ENCODE measurements around the gene ERICH3. TPM values are rescaled to one million over a fixed set of nuclear protein-coding genes. Genes with fewer than 3 reads are reported as not detected.

ERICH3 gene
- total RNA-seq, 1 donor from 2014 or later = 0.24 TPM

- Mint-ChIP-seq H3K4me1 (ENCODE audit: unreplicated experiment) (peaks cover 7% of the 10 kb centered on the region), H3K4me3 (no peak overlapping the region), H3K27ac (no peak overlapping the region), H3K36me3 (no peaks in the 10 kb centered on the region), H3K27me3 (no peaks in the 10 kb centered on the region), H3K9me3 (no peaks in the 10 kb centered on the region)
- no peak for TF ChIP-seq CTCF (conservative IDR thresholded peaks at IDR 0.05)
- DNase-seq (ENCODE audit: extremely low spot score, unreplicated experiment) = no peak
These were observed 41.0 kb upstream of the ERICH3 start for GRCh38 chr1:74714429-74715235.

GRCh38 chr1:74713849-74714248, 40.3 kb upstream of the ERICH3 start:
- Mint-ChIP-seq H3K27me3 (no peaks in the 10 kb centered on the region), H3K9me3 (no peaks in the 10 kb centered on the region), H3K27ac (no peak overlapping the region), H3K4me1 (ENCODE audit: unreplicated experiment) (peaks cover 7% of the 10 kb centered on the region), H3K36me3 (no peaks in the 10 kb centered on the region), H3K4me3 (no peak overlapping the region)
- TF ChIP-seq CTCF (conservative IDR thresholded peaks at IDR 0.05) = no peak
- DNase-seq (ENCODE audit: extremely low spot score, unreplicated experiment) = no peak

- Mint-ChIP-seq H3K27me3 (no peaks in the 10 kb centered on the region), H3K36me3 (peaks cover under 1% of the 10 kb centered on the region), H3K4me1 (ENCODE audit: unreplicated experiment) (peaks cover 7% of the 10 kb centered on the region), H3K9me3 (no peaks in the 10 kb centered on the region), H3K4me3 (no peak overlapping the region), H3K27ac (no peak overlapping the region)
- no peak for TF ChIP-seq CTCF (conservative IDR thresholded peaks at IDR 0.05)
- DNase-seq (ENCODE audit: extremely low spot score, unreplicated experiment) = no peak
These were observed 39.3 kb upstream of the ERICH3 start for GRCh38 chr1:74712881-74713280.

- DNase-seq (ENCODE audit: extremely low spot score, unreplicated experiment) = no peak
- no peaks in the 10 kb centered on the region for H3K4me1 Mint-ChIP-seq (ENCODE audit: unreplicated experiment)
- H3K9me3 Mint-ChIP-seq = no peaks in the 10 kb centered on the region
These were observed 30.0 kb upstream of the ERICH3 start for GRCh38 chr1:74703386-74704182.

GRCh38 chr1:74699331-74699730, 25.7 kb upstream of the ERICH3 start:
- Mint-ChIP-seq H3K27me3 (no peaks in the 10 kb centered on the region), H3K9me3 (no peaks in the 10 kb centered on the region), H3K36me3 (peaks cover 5% of the 10 kb centered on the region), H3K27ac (no peak overlapping the region), H3K4me3 (no peak overlapping the region), H3K4me1 (ENCODE audit: unreplicated experiment) (no peaks in the 10 kb centered on the region)
- no peak for TF ChIP-seq CTCF (conservative IDR thresholded peaks at IDR 0.05)
- no peak for DNase-seq (ENCODE audit: extremely low spot score, unreplicated experiment)

More at GRCh38 chr1:74703386-74704182, 30.0 kb upstream of the ERICH3 start:
- no peak for TF ChIP-seq CTCF (conservative IDR thresholded peaks at IDR 0.05)
- H3K4me3 Mint-ChIP-seq = no peak overlapping the region
- H3K27ac Mint-ChIP-seq = no peak overlapping the region
- peaks cover 9% of the 10 kb centered on the region for H3K36me3 Mint-ChIP-seq
- no peaks in the 10 kb centered on the region for H3K27me3 Mint-ChIP-seq
